NCI-H446 (cell line): ENCODE measurements around the gene SLIT3.

Source experiments
- DNase-seq, 2 experiments: peaks; one replicate each; lab custom pipeline; 2025; lab: John Stamatoyannopoulos, UW

SLIT3 gene

DNA sequence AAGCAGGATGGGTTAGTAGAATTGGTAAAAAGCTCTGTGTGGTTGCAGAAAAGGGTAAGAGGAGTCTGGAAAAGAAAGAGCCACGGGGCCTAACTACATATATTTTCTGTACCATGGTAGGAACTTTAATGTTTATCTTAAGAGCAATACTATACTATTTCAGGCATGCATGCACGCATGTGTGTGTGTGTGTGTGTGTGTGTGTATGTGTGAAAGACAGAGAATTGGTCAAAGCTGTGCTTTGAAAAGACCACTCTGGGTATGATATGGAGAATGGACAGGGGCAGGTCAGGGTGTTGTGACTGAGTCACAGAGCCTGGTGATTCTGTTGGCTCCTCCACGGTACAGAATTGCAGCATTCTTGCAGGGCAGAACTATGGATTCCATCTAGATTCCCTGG is 339.3 kb downstream of the SLIT3 start:
- no peak for DNase-seq

DNA sequence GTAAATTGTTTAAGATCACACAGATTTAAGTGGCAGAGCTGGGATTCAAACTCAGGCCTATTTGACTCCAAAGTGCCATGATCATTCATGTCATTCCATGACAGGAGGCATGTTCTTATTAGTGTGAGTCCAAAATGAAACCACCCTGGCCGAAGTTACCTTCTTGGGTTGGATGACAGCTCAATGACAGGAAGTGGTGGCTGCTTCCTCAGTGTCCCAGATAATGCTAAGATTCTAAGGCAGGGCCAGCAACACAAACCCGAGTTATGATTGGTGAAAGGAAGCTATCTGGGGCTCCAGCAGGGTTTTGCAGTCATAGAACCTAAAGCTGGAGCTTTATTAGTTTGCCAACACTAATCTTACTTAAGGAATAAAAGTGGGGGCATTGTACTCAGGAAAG is 340.4 kb downstream of the SLIT3 start:
- no peak for DNase-seq

DNA sequence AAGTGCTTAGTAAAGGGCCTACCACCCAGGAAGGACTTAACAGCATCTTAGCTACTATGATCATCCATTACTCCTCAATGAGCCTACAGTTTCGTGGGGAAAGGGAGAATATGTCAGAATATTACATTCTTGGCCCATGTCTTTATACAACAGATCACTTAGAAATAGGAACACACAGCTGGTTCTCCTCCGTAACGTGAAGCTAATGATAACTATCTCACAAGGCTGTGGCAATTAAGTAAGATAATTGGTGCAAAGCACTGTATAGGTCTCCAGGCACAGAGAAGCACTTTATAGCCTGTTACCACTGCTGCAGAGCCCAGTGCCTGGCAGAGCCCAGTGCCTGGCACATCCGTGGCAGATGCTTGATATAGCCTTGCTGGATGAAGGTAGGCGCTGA is 347.6 kb downstream of the SLIT3 start:
- DNase-seq: no peak

DNA sequence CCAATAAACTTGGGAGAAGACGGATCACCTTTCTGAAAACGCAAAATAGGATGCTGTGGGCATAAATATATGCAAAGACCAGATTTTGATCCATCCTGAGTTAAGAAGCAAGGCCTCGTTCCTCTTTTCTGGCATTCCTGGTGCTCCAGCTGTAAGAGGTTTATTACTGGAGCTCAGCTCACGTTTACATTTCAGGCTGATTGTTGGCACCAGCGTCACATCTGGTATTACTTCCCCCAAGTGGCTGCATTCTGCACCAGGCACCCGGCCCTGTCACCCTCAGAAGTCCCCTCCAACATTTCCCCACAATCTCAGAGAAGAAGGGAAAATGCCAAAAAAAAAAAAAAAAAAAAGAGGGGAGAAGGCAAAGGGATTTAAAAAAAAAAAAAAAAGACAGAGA is 348.7 kb downstream of the SLIT3 start:
- no peak for DNase-seq

DNA sequence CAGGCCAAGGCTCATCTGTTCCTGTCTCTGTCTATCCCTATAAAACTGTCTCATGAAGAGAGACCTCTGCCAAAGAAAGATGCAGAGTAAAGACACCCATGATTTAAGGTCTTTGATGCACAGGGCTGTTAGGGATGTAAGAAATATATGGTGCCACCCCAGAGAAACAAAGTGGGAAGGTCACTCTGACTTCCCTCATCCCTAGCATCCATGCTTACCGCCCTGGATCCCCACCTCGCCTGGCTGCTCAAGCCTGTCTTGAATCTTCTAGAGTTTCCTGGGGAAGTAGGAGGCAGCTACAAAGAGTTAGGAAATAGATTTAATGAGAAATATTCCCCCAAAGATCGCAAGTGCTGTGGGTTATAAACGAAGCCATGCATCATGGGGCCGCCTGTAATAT is 349.2 kb downstream of the SLIT3 start:
- no peak for DNase-seq

DNA sequence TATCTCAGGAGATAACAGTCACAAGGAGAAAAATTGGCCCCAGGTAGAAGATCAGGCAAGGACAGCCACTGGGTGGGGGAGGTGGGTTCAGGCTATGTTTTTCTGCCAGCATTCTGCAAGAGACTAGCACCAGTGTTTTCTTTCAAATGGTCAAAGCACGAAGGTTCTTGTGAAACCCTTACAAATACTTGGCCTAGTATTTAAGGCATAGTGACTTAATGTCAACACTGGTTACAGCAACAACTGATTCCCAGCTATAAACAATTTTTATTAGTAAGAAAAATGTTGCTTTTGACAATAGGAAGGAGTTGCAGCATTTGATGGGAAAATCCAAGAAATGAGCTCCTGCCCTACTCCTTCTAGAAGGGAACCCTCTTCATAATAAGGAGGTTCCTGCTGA is 349.6 kb downstream of the SLIT3 start:
- DNase-seq: no peak

DNA sequence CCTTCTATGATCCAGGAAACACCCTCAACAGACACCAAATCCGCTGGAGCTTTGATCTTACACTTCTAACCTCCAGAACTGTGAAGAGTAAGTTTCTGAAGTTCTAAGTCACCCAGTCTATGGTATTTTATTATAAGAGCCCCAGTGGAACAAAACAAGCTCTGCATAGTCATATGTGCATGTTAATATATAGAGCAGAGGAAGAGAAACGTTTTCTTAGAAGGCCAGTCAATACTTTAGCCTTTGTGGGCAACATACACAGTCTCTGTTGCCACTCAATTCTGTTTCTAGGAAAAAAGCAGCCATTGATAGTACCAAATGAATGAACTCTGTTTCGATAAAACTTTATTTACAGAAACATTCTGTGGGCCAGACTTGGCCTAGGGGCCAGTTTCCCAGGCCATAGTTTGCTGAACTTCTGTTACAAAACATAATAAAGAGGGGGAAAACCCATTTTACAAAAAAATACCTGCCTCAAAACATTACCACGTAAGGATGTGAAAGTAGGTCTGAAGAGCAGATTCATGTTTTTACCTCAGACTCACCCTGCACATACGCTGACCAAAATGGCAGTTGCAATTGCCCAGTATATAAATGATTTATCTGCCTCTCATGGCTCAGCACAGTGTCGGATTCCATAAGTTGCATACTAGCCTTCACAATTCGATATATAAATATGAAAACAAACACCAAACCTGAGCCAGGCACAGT is 350.5 kb downstream of the SLIT3 start:
- no peak for DNase-seq

DNA sequence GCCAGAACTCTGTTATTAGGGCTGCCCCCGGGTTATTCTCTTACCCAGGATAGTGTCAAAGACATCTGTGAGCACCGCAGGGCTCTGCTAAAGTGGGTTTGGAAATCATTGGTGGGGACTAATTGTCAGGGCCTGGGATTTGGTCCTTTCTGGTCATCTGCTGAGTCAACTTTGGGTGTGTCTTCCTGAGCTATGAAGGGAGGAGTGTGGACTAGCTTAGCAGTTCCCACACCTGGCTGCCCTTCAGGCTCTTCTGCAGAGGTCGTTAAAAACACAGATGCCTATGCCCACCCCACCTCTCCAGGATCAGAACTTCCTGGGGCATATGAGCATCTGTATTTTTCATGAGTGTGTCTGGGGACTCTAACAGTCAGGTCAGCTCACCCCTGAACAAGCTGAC is 352.2 kb downstream of the SLIT3 start:
- no peak for DNase-seq

DNA sequence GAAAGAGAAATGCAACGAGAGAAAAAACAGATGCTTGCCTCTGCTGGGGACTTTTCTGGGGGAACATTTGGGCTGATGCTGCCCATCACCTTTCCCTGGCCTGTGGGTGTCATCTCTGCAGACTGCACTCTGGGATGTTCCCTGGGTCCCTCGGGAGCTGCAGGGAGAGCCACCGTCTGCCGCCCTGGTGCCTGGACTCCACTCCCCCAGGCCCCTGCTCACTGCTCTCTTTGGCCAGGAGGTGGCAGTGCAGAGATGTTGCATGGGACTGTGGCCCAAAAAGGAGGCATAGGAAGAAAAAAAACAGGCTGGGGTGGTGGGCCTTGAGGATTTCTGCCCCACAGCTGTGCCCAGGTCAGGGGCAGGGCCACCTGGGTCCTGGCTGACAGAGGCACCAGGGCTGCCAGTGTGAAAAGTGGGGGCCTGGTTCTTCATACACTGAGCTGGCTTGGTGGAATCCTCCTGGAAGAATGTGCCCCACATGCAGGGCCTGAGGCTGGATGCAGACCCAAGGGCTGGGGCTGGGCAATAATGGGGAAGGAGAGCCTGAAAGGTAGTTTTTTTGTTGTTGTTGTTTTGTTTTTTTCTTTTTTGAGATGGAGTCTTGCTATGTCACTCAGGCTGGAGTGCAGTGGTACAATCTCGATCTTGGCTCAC is 353.6 kb downstream of the SLIT3 start:
- peak in 1 of 2 experiments; percentile 40 for DNase-seq

DNA sequence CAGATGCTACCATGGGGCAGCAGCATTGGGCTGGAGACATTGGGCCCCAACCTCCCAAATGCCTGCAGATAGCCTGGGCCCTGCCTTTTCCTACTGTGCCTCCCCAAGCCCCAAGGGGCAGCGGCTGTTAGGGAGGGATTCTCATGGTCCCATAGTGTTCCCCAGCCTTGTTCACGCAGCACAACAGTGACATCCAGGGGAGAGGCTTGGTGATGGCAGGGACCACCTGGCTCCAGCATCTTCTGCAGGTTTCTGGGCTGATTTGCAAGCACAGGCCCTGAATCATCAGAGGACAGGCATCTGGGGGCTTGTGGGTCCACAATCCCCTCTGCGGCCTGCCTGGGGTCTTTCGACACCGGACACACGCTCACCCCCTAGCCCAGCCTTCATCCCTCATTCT is 354.6 kb downstream of the SLIT3 start:
- no peak for DNase-seq

DNA sequence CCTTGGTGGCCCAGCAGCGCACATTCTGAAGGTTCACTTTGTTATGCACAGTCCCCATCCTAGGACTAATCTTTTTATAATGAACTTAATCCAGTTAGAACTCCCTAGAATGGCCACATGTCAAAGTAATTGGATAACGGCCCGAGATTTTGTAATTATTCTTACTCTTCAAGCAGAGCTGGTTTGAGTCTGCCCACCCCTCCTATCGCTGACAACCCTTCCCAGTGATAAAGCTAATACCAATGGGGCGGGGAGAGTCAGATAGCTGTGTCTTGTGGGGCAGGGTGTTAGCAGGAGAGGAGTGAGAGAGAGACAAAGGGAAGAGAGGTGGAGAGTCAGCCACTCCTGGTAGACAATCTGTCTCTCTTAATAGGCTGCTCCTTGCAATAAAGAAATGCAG is 356.9 kb downstream of the SLIT3 start:
- no peak for DNase-seq

DNA sequence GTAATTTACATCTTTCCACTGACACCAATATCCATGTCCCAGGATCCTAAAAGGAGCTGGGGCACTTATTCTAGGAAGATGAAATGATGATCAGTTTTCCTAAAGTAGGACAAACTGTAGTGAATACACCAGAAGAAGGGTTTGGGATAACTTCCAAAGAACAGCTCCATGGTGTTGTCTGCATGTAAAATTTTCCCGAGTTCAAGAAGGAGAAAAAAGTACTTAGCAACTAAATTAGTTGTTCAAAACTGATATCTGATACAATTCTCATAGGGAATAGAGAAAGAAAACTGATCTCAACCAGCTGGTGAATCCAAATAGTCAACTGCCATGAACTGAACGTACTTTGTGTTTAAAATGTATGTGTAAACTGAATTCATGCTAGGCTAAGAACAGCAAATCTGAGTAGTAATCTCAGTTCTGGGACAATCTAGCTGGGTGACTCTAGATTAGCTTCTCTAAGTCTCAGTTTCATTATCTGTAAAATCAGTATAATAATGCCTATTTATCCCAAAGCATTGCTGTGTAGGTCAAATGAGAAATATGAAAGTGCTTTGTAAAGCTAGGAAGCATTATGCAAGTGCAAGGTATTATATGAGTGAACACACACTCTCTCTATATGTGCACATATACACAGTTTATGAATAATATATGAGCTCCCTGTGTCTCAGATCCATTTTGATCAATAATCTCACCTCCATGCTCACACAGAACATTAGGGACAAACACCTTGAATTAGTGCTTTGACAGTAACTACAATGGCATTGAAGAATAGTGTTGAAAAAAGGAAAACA is 357.7 kb downstream of the SLIT3 start:
- no peak for DNase-seq

DNA sequence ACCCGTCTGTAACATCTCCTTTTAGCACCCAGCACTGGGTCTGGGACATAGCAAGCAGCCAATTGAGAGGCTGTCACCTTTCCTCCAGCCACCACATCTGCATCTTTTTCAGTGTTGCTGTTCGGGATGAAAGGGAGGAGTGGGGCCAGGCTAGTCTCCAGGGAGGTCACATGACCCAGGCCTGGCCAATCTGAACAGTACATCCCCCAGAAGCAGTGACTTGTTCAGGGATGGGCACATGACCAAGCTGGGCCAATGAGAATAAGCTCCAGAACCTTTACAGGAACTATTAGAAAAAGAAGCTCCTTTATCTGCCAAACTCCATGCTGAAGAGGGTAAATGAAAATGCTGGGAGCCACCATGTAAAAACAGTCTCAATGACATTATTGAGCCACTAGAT is 359.0 kb downstream of the SLIT3 start:
- DNase-seq: no peak

DNA sequence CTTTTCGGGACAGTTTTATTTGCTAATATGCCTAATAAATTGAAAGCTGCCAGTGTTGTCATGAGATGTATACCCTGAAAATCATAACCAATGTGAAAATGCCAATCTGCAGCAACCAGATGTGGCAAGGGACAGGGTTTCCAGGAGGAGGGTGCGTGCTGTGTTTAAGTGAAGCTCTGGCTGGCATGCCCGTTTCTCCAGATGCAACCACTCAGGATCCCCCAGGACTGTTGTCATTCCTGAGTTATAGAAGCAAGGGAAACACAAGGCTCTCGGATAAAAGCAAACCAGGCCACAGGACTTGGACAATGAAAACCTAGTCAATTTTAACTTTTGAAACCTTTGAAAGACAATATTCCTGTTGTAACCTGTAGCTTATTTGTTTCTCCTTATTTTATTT is 360.2 kb downstream of the SLIT3 start:
- no peak for DNase-seq

DNA sequence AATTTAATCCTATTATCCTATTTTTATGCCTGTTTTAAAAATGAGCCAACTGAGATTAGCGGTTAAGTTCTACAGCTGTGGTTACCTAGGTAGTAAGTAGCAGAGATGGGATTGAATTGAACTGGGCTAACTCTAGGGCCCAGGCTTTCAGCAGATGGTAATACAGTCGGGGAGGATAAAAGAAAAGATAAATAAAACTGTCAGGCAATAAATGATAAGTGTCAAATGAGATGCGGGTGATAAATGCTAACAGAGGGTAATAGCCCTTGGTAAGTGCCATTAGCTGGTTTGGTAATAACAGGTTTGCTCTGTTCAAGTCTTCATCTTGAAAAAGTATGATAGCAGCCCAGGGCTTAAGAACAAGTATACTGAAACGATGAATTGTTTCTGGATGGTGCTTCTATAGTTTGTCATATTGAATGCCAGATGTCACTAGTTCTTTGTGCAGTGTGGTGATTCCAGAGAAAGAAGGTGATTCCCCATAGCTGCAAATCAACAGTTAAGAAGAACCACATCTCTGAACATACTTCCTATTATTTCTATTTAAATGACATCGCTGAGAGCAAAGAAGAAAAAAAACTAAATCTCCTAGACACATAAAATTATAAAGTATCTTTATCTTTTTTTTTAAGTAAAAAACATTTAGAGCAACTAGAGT is 360.9 kb downstream of the SLIT3 start:
- no peak for DNase-seq

DNA sequence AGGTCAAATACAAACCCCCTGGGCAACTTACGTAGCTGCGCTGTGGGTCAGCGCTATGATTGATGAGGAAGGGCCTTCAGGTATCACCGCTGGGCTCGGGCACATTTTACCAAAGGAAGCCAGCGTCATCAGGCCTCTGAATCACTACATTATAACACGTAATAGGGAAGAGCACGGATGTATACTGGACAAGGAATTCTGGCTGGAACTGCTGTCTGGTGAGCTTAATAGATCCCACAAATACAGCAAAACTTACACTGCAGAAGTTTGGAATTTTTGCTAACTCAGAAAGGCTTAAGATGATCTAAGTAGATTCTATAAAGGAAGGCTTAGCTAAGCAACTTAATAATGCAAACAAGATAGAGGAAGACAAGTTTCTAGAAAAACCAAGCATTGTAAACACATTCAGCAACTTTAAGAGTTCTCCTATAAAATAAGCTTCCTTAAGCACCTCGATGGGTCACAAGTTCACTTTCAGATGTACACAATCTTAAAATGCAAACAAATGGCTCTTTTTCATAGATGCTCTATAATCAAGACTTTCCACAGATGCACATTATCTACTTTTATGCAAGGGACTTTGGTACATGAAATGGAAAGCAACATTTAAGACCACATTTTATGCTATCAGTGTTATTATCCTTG is 361.7 kb downstream of the SLIT3 start:
- DNase-seq: no peak

DNA sequence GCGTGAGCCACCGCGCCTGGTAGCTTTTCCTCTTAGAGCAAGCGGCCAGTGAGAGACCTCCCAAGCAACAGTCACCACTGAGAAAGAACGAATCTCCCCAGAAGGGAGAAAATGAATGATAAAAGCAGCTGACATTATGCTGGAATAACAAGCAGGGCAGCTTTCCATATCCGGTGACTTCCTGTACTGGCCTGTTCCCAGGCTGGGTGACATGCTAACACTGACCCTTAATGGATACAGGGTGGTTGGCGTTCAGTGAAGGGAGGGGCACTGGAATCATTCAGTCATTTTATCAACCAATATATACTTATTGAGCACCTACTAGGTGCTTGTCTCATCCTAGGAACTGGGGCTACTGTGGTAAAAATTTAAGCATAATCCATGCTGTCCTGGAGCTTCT is 364.4 kb downstream of the SLIT3 start:
- DNase-seq: no peak

DNA sequence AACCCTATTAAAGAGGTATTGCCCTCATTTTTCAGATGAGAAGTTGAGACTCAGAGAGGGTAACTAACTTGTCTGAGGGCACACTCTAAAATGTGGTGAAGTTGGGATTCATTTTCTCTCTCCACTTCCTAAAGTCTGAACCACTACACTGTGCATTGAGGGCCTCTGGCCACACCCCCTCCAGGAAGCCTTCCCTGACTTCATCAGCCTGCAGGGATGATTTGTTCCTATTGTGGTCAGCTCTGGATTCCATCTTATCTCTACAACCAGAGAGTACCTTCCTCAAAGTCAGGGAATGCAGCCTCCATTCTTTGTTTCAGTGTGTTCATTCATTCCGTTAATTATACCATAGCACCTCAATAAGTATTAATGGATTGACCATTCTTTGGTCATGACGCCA is 365.8 kb downstream of the SLIT3 start:
- DNase-seq: no peak

DNA sequence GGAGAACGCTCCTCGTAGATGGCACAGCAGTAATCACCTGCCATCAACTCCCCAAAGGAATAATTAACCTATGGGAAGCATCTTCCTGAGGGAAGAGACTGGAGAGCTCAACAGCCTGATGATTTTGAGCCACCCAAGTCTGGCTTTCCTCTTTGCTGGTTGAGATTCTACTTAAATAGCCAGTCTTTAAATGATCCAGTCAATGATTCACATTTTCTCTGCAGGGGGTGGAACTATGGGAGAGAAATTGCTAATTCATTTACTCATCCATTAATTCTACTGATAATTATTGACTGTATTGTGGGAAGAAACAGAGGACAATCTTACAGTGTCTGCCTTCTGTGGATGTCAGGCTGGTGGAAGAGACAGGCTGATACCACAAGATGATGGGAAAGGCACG is 366.8 kb downstream of the SLIT3 start:
- DNase-seq: no peak

DNA sequence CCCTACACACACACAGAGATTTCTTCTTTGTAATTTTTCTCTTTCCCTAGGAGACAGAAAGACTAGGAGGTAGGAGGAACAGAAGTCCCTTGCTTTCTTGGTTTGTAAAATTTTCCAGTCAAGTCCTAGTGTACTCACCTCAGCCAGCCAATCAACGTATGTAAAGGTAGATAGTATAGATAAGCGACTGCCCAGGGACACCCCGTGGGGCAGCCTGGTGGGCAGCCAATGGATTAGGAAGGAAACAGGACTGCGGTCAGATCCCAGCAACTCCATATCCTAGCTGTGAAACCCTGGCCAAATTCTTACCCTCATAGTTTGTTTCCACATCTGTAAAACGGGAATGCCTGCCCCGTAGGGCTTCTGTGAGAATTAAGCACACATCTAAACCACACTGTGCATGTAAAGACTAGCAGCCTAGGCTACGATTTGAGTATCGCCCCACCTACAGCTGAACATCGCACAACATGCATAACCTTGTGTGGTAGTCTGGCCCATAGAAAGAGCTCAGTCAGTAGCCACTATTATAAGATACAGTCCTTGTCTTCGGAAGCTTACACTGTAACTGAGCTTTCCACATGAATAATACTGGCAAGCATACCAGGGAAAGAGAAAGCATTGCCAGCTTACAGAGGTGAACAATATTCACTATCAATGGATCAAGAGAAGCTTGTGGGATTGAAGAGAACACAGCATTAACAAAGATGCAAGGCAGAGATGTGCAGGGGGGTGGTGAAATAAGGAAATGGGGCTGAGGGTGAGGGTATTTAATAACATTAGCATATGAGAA is 368.3 kb downstream of the SLIT3 start:
- DNase-seq: no peak

DNA sequence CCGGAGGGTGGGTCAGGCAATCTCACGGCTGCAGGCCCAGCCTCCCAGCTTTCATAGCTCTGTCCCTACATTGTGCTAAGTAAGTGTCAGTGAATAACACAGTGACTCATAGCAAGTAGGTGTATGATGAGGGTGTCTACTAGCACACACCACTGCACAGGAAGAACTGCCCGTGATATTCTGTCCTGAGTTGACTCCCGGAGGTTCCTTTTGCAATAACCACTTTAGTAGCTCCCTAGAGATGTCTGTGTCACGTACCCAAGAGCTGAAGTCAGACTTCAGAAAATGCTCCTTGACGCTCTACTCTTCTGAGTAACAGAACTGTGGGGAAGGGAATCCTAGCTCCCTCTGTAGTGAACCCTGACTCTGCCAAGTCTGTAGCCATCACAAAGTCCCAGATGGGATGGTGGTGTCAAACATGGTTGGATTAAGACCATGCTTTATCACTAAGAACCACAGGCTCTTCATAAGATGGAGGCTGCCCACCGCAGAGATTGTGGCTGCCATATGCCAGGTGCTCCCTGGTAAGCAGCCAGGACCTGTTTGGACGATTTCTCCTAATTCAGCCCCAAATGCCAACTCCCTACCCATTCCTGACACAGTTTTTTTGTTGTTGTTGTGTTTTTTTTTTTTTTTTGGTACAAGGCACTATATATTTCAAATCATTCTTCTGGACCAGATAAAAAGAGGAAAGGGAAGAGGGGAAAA is 369.1 kb downstream of the SLIT3 start:
- no peak for DNase-seq
